ENCODE results near the gene PSEN2. TPM values are rescaled to one million over a fixed set of nuclear protein-coding genes. Genes with fewer than 3 reads are reported as not detected.

Gene PSEN2
- total and polyA plus RNA-seq, 2 of the 8 experiments (the other 6 are each of a cell fraction or from before 2014, with no cell fraction given), result 22.9 to 29.0 TPM

GRCh38 chr1:226903819-226904716, 33.7 kb downstream of the PSEN2 start (continued):
- no peak for TF ChIP-seq BCL11A (IDR thresholded peaks at IDR 0.05; ENCODE audit: low read depth in 2 of 2, low read length in 2 of 2)
- TF ChIP-seq USF2 (IDR thresholded peaks at IDR 0.05; ENCODE audit: low read length), result no peak
- no peak for TF ChIP-seq EGR1 (IDR thresholded peaks at IDR 0.05; ENCODE audit: borderline replicate concordance, low read depth, low read length)
- no peak for TF ChIP-seq RXRA (IDR thresholded peaks at IDR 0.05; ENCODE audit: insufficient read depth, low read depth, low read length)
- TF ChIP-seq TEAD4 (IDR thresholded peaks at IDR 0.05; ENCODE audit: low read depth, low read length), result no peak
